Neuronal stem cell (in vitro differentiated cells): ENCODE data around the gene MERTK.

Experiments used
- DNase-seq: peaks from one replicate; pipeline ENCODE4 v3.0.0-alpha.2; 2013; ENCODE audit warnings: low spot score
- H2AFZ ChIP-seq: one replicate; pipeline ENCODE4 v1.6.1; 2013; ENCODE audit warnings: mild to moderate bottlenecking, low read length, inconsistent platforms
- H2AK5ac ChIP-seq: 2 replicates; pipeline ENCODE4 v1.6.1; 2013; ENCODE audit warnings: low read depth, mild to moderate bottlenecking, inconsistent platforms, low read length, moderate library complexity, mixed read lengths
- H2BK120ac ChIP-seq: 2 replicates; pipeline ENCODE4 v1.6.1; 2013; ENCODE audit warnings: low read depth, mild to moderate bottlenecking, inconsistent platforms, low read length, moderate library complexity, mixed read lengths
- H2BK12ac ChIP-seq: one replicate; pipeline ENCODE4 v1.6.1; 2013; ENCODE audit warnings: low read length, inconsistent platforms
- H2BK15ac ChIP-seq: 2 replicates; pipeline ENCODE4 v1.6.1; 2013; ENCODE audit warnings: mild to moderate bottlenecking, low read length, inconsistent platforms, mixed read lengths
- H2BK5ac ChIP-seq: one replicate; pipeline ENCODE4 v1.6.1; 2013; ENCODE audit warnings: inconsistent platforms, mild to moderate bottlenecking, low read length, moderate library complexity
- H3K14ac ChIP-seq: one replicate; pipeline ENCODE4 v1.6.1; 2013; ENCODE audit warnings: low read length, inconsistent platforms
- H3K18ac ChIP-seq: 2 replicates; pipeline ENCODE4 v1.6.1; 2013; ENCODE audit warnings: low read length, inconsistent platforms
- H3K23ac ChIP-seq: 2 replicates; pipeline ENCODE4 v1.6.1; 2013; ENCODE audit warnings: low read depth, mild to moderate bottlenecking, mixed read lengths, low read length, inconsistent platforms; ENCODE audit not compliant: poor library complexity
- H3K27ac ChIP-seq: replicated peaks from 3 replicates; pipeline ENCODE4 v1.5.1; 2013; ENCODE audit warnings: low read length, inconsistent platforms
- H3K27me3 ChIP-seq, 3 experiments: 2 replicates each; pipeline ENCODE4 v1.6.1; 2013; ENCODE audit warnings: low read length in 3 of 3, mild to moderate bottlenecking in 2 of 3, inconsistent platforms in 1 of 3, low read depth in 1 of 3, mixed read lengths in 1 of 3, moderate library complexity in 1 of 3; ENCODE audit not compliant: control insufficient read depth in 3 of 3, insufficient read depth in 3 of 3
- H3K36me3 ChIP-seq, 2 donors: replicated peaks in 1 of 2; 2 replicates each; pipeline ENCODE4 v1.6.1; 2013; ENCODE audit warnings: low read length in 2 of 2; ENCODE audit not compliant: control insufficient read depth in 2 of 2, insufficient read depth in 2 of 2
- H3K4ac ChIP-seq: 2 replicates; pipeline ENCODE4 v1.6.1; 2013; ENCODE audit warnings: inconsistent platforms, mild to moderate bottlenecking, low read length, moderate library complexity
- H3K4me1 ChIP-seq, 2 donors: 1 replicate in 1 of 2; 2 replicates in 1 of 2; pipeline ENCODE4 v1.6.1; 2013; ENCODE audit warnings: low read length in 2 of 2, low read depth in 1 of 2; ENCODE audit not compliant: control insufficient read depth in 2 of 2, insufficient read depth in 1 of 2
- H3K4me2 ChIP-seq: one replicate; pipeline ENCODE4 v1.6.1; 2013; ENCODE audit warnings: mild to moderate bottlenecking, low read length, inconsistent platforms; ENCODE audit not compliant: insufficient read depth, poor library complexity, severe bottlenecking
- H3K4me3 ChIP-seq, 2 donors: 2 replicates each; pipeline ENCODE4 v1.5.1; 2013; ENCODE audit warnings: low read length in 2 of 2, mild to moderate bottlenecking in 2 of 2, inconsistent platforms in 1 of 2, moderate library complexity in 1 of 2
- H3K79me1 ChIP-seq: one replicate; pipeline ENCODE4 v1.6.1; 2013; ENCODE audit warnings: low read depth, mild to moderate bottlenecking, inconsistent platforms, low read length, moderate library complexity
- H3K9ac ChIP-seq: one replicate; pipeline ENCODE4 v1.6.1; 2013; ENCODE audit warnings: mild to moderate bottlenecking, low read depth, low read length, inconsistent platforms; ENCODE audit not compliant: poor library complexity
- H3K9me3 ChIP-seq, 2 donors: replicated peaks in 1 of 2; 2 replicates each; pipeline versions ENCODE3 to v1.6.1; 2013; ENCODE audit warnings: low read length in 2 of 2, mild to moderate bottlenecking in 2 of 2, inconsistent platforms in 1 of 2, low read depth in 1 of 2, mixed read lengths in 1 of 2, moderate library complexity in 1 of 2; ENCODE audit not compliant: control insufficient read depth in 2 of 2, insufficient read depth in 1 of 2
- H4K8ac ChIP-seq: one replicate; pipeline ENCODE4 v1.6.1; 2013; ENCODE audit warnings: low read depth, mild to moderate bottlenecking, inconsistent platforms, low read length, moderate library complexity
- H4K91ac ChIP-seq: one replicate; pipeline ENCODE4 v1.6.1; 2013; ENCODE audit warnings: low read length, low read depth, mild to moderate bottlenecking, inconsistent platforms; ENCODE audit not compliant: poor library complexity
- WGBS, 2 donors: extraction: QIAGEN DNeasy Blood & Tissue Kit; methylation state at CpG; one replicate each; pipeline ENCODE4 v1.1.7; 2013; ENCODE audit warnings: missing lambda C conversion rate in 2 of 2, mixed read lengths in 1 of 2; ENCODE audit not compliant: insufficient read length in 2 of 2, insufficient replicate concordance in 1 of 2; ENCODE audit errors: extremely low coverage in 2 of 2; 5-methylcytosine and 5-hydroxymethylcytosine counted together

MERTK gene

DNA sequence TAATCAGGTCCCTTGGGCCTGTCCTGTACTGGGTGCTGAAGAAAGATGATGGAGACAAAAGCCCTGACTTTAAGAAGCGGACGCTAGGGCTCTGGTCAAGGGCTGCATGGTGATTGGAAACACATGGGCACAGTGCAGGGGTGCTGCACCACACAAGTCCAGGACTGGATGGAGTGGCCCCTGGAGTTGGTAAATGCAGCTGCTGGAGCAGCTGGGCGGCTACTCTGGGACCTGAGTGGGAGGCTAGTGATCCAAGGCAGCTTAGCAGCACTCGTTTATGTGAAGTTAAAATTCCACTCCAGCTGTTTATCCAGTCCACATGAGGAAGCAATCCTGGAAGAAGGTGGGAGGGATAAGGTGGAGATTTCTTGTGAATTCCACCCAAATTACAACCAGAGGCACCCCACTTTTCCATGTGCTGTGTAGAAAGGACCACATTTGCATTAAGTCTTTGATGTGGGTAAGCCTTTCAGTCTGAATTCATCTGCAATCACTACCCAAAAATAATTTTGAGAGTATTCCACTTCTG is 24.9 kb downstream of the MERTK start:
- Histone ChIP-seq H2BK120ac (no peak overlapping the region), H2BK5ac (no peak overlapping the region), H3K9me3 (no peaks in the 10 kb centered on the region), H3K4me3 (no peak overlapping the region), H4K91ac (no peak overlapping the region), H3K27me3 (no peaks in the 10 kb centered on the region), H2AK5ac (no peak overlapping the region), H3K23ac (no peak overlapping the region), H3K14ac (no peak overlapping the region), H3K4me2 (no peak overlapping the region), H3K4me1 (peaks cover 0 to 3% of the 10 kb centered on the region in 2 donors), H2BK12ac (no peak overlapping the region), H3K18ac (no peak overlapping the region), H2BK15ac (no peak overlapping the region), H3K79me1 (no peaks in the 10 kb centered on the region), H3K9ac (no peak overlapping the region), H4K8ac (no peak overlapping the region), H3K4ac (no peak overlapping the region), H3K27ac (no peak overlapping the region), H3K36me3 (no peaks in the 10 kb centered on the region), H2AFZ (no peak overlapping the region)
- DNase-seq: no peak
- WGBS, 2 donors: no CpG with 5 or more reads among the region's 4 CpGs

- H2BK5ac ChIP-seq: no peak overlapping the region
- no peak overlapping the region for H3K4me3 ChIP-seq
- H3K27me3 ChIP-seq: no peaks in the 10 kb centered on the region
- H3K4ac ChIP-seq: no peak overlapping the region
- H3K18ac ChIP-seq: no peak overlapping the region
- no peak overlapping the region for H3K4me2 ChIP-seq
- peaks cover 0 to 3% of the 10 kb centered on the region in 2 donors for H3K4me1 ChIP-seq
- H3K9ac ChIP-seq: no peak overlapping the region
- H4K8ac ChIP-seq: no peak overlapping the region
- no peak overlapping the region for H2BK15ac ChIP-seq
- no peak overlapping the region for H2AFZ ChIP-seq
- WGBS, 2 donors: no CpG with 5 or more reads among the region's 3 CpGs
- H2BK120ac ChIP-seq: no peak overlapping the region
- no peak overlapping the region for H4K91ac ChIP-seq
- H3K27ac ChIP-seq: no peak overlapping the region
- H2BK12ac ChIP-seq: no peak overlapping the region
- H3K23ac ChIP-seq: no peak overlapping the region
- no peak overlapping the region for H3K14ac ChIP-seq
- H3K36me3 ChIP-seq: peaks cover 0 to 5% of the 10 kb centered on the region in 2 donors
- DNase-seq: no peak
- no peaks in the 10 kb centered on the region for H3K79me1 ChIP-seq
- H2AK5ac ChIP-seq: no peak overlapping the region
- no peaks in the 10 kb centered on the region for H3K9me3 ChIP-seq
Observed at GRCh38 chr2:111924617-111925107, 26.3 kb downstream of the MERTK start.

DNA sequence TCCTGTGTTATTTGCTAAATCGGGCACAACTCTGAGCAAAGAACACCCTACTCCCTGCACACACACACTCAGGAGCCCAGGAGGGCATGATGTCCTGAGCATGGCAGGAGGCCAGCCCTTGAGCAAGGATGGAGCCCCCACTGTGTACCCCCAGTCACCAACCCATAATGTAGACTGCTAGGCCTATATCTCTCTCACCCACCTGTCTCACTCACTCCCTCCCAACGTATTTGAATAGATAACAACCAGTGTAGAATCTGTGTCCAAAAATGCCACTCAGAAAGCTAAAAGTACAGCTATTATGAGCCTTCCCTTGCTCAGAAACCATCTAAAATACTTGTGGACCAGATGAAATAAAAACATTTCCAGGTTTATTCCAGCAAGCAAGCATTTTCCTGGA is 29.3 kb downstream of the MERTK start:
- no peak overlapping the region for H2AK5ac ChIP-seq
- H3K36me3 ChIP-seq: peaks cover 0 to 18% of the 10 kb centered on the region in 2 donors
- H3K27me3 ChIP-seq: no peaks in the 10 kb centered on the region
- no peak overlapping the region for H3K4me2 ChIP-seq
- no peak overlapping the region for H2BK15ac ChIP-seq
- H3K4ac ChIP-seq: no peak overlapping the region
- no peaks in the 10 kb centered on the region for H3K4me1 ChIP-seq
- H2BK12ac ChIP-seq: no peak overlapping the region
- WGBS, 2 donors: no CpG with 5 or more reads among the region's 2 CpGs
- H3K4me3 ChIP-seq: no peak overlapping the region
- no peak overlapping the region for H3K18ac ChIP-seq
- no peak overlapping the region for H3K27ac ChIP-seq
- no peaks in the 10 kb centered on the region for H3K9me3 ChIP-seq
- H2BK5ac ChIP-seq: no peak overlapping the region
- no peaks in the 10 kb centered on the region for H3K79me1 ChIP-seq
- H3K14ac ChIP-seq: no peak overlapping the region
- no peak overlapping the region for H2AFZ ChIP-seq
- H3K23ac ChIP-seq: no peak overlapping the region
- no peak for DNase-seq
- H4K91ac ChIP-seq: no peak overlapping the region
- no peak overlapping the region for H3K9ac ChIP-seq
- no peak overlapping the region for H4K8ac ChIP-seq
- no peak overlapping the region for H2BK120ac ChIP-seq

DNA sequence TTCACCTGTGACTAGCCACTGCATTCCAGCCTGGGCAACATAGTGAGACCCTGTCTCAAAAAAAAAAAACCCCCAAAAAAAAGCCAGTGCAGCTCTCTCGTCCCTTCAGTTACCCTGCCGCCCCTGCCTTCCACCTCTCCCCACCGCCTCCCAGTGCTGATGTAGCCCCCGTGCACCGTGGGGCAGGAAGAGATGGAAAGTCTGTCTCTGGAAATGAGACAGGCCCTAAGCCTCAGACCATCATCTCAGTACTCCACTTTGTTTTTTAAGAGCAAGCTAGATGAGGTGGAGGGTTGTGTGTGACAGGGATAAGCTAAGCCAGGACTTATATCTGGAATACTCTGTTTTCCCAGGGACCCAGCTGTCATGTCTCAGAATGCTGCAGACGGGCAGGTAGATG is 32.0 kb downstream of the MERTK start:
- Histone ChIP-seq H3K36me3 (peaks cover 0 to 18% of the 10 kb centered on the region in 2 donors), H3K4me3 (no peak overlapping the region), H2AK5ac (no peak overlapping the region), H3K79me1 (no peaks in the 10 kb centered on the region), H3K27ac (no peak overlapping the region), H2BK15ac (no peak overlapping the region), H3K27me3 (no peaks in the 10 kb centered on the region), H4K91ac (no peak overlapping the region), H2BK120ac (no peak overlapping the region), H3K4ac (no peak overlapping the region), H3K4me1 (no peaks in the 10 kb centered on the region), H4K8ac (no peak overlapping the region), H3K23ac (no peak overlapping the region), H2BK5ac (no peak overlapping the region), H2BK12ac (no peak overlapping the region), H3K18ac (no peak overlapping the region), H3K4me2 (no peak overlapping the region), H2AFZ (no peak overlapping the region), H3K9me3 (no peaks in the 10 kb centered on the region), H3K9ac (no peak overlapping the region), H3K14ac (no peak overlapping the region)
- DNase-seq: no peak
- no CpG with 5 or more reads among the region's 6 CpGs for WGBS, 2 donors
